Mucosa of descending colon (tissue), 3 donors: ENCODE measurements around the gene SPTLC2. TPM values are rescaled to one million over a fixed set of nuclear protein-coding genes. Genes with fewer than 3 reads are reported as not detected.

Source experiments
- ATAC-seq: fragments of 200-7000 bp; cut with Tn5 transposase; one replicate; pipeline ENCODE4 v1.9.1; 2020; ENCODE audit warnings: mild to moderate bottlenecking, moderate library complexity
- DNase-seq, 3 donors: peaks; one replicate each; pipeline ENCODE4 v3.0.0-alpha.2; 2020
- H3K36me3 ChIP-seq: fragments of 200-600 bp; one replicate; pipeline ENCODE4 v1.8.0; 2021; ENCODE audit warnings: low read depth, mild to moderate bottlenecking
- H3K4me1 ChIP-seq: fragments of 200-600 bp; one replicate; pipeline ENCODE4 v1.8.0; 2021; ENCODE audit warnings: low read depth, mild to moderate bottlenecking
- H3K4me3 ChIP-seq: fragments of 200-600 bp; one replicate; pipeline ENCODE4 v1.8.0; 2021; ENCODE audit warnings: mild to moderate bottlenecking
- H3K9me3 ChIP-seq: fragments of 200-600 bp; one replicate; pipeline ENCODE4 v1.8.0; 2021; ENCODE audit warnings: mild to moderate bottlenecking
- intact Hi-C, 2 donors: fragments of 100-400 bp; cut with DNase I in 1 of 2; cut with micrococcal nuclease in 1 of 2; formaldehyde crosslinking; loops; one replicate each; pipeline versions ENCODE4 v1.11.0 to v1.11.1; 2022; cut with DNase I, micrococcal nuclease
- total RNA-seq, 3 donors: library from RNA; stranded (reverse); fragmentation: NEBNext Ultra II Directional in 2 of 3; extraction: Animal tissue kit (Norgen Biotek cat#: 25700) in 2 of 3; gene quantifications; one replicate each; pipeline versions ENCODE4 v1.2.1 to v1.2.4, GENCODE V29; 2021 to 2023
- TF ChIP-seq, protein P1 (sequence below): fragments of 200-600 bp; IDR thresholded peaks from one replicate; pipeline ENCODE4 v1.8.0; 2022; ENCODE audit warnings: antibody characterized with exemption, mild to moderate bottlenecking
- donor health status: DM: no; HTN: no; CAD: no; lungs with moderate emphysema.
- donor health status: DM: no; HTN: no; CAD: no.
- donor health status: DM: no; HTN: yes; CAD: no.

SPTLC2 gene
- total RNA-seq, 3 donors from 2014 or later: 43.2 to 67.1 (median 58.6) TPM

DNA sequence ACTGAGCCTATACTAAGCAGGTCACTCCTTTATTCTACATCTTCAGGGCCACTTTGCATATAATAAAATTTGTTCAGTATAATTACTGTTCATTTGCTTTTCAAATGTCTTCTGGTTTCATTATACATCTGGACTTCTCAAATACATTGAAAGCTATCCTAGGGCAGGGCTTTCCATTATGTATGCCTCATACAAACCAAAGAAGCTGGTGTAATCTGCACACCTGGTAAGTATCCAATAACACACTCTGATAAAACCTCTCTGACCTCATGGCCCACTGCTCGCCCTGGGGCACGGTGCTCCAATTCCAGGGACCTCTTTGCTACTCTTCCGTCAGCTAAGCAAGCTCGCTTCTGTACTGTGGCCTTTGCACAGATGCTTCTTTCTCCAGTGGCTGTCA lies 95.9 kb downstream of the SPTLC2 start:
- no peak overlapping the region for H3K4me3 ChIP-seq
- intact Hi-C loops: no loop called here
- H3K36me3 ChIP-seq: no peaks in the 10 kb centered on the region
- no peaks in the 10 kb centered on the region for H3K4me1 ChIP-seq
- TF ChIP-seq, protein P1, sequence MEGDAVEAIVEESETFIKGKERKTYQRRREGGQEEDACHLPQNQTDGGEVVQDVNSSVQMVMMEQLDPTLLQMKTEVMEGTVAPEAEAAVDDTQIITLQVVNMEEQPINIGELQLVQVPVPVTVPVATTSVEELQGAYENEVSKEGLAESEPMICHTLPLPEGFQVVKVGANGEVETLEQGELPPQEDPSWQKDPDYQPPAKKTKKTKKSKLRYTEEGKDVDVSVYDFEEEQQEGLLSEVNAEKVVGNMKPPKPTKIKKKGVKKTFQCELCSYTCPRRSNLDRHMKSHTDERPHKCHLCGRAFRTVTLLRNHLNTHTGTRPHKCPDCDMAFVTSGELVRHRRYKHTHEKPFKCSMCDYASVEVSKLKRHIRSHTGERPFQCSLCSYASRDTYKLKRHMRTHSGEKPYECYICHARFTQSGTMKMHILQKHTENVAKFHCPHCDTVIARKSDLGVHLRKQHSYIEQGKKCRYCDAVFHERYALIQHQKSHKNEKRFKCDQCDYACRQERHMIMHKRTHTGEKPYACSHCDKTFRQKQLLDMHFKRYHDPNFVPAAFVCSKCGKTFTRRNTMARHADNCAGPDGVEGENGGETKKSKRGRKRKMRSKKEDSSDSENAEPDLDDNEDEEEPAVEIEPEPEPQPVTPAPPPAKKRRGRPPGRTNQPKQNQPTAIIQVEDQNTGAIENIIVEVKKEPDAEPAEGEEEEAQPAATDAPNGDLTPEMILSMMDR: no peak
- H3K9me3 ChIP-seq: no peaks in the 10 kb centered on the region
- DNase-seq (no peak), ATAC-seq (no peak)

DNA sequence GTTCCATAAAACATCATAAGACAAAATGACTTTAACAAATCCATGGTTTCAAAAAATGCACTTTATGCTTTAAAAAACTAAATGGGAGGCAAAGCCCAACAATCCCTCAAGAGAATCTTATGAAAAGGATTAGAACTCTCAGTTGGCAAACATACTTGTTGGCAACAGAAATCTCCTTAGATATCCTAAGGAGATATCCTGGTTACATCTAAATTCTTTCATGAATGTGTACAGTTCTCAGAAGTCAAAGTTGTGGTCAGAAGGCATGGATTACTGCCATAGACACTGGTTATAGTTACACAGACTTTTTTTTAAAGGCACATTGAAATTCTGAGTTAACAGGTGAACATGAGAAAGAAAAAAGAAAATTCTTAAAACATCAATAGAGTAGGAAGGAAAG lies 100.3 kb downstream of the SPTLC2 start:
- Histone ChIP-seq H3K9me3 (no peaks in the 10 kb centered on the region), H3K4me1 (no peaks in the 10 kb centered on the region), H3K36me3 (no peaks in the 10 kb centered on the region), H3K4me3 (no peak overlapping the region)
- no peak for ATAC-seq
- TF ChIP-seq, protein P1: no peak
- intact Hi-C loops: no loop called here
- DNase-seq: no peak

DNA sequence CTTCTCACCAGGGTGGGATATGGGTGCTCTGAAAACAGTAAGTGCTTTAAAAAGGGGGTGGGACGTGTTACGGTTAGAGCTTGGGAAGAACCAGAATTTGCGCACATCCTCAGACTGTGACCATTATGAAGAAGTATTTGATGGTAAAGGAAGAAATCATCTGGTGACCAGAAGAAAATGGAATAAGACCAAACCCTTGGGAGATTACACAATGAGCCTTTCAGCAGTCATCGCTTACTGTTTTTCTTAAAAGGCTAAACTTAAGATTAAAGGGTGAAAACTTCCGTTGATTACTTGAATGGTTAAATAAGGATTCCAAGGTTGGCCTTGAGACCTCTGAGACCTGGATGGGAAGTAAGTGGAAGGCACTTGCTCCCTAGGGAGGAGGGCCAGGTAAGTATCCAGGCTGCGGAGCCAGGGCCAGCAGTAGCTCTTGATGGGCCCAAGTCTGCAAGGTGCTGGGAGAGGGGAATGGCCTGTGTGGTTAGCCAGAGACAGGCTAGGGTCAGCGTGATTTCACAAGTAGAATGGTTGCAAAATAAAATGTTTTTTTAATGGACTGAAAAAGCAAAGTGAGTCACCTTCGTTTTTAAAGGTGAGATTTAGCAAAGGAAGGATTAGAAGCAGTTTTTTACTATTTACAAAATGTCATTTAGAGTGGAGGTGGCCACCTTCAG lies 104.8 kb downstream of the SPTLC2 start:
- DNase-seq (no peak), ATAC-seq (no peak)
- Histone ChIP-seq H3K4me3 (no peak overlapping the region), H3K9me3 (no peaks in the 10 kb centered on the region), H3K4me1 (no peaks in the 10 kb centered on the region), H3K36me3 (no peaks in the 10 kb centered on the region)
- intact Hi-C loops: no loop called here
- TF ChIP-seq, protein P1: no peak

DNA sequence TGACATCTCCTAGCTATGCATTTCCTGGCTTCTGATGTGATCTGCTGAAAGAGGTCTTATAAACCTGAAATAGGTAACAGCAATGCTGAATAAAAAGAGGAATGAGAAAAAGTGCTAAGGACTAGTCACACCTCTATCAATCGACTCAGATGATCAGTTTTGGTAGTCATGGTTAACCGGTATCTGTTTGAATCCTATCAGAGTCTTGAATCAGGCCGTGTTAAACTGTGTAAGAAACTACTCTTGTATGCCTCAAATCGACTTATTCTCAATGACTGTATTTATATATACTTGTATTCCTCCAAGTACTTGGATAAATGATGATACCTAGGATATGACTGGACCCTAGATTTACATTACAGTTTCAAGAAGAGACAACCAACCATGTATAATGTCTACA lies 107.1 kb downstream of the SPTLC2 start:
- H3K36me3 ChIP-seq: no peaks in the 10 kb centered on the region

DNA sequence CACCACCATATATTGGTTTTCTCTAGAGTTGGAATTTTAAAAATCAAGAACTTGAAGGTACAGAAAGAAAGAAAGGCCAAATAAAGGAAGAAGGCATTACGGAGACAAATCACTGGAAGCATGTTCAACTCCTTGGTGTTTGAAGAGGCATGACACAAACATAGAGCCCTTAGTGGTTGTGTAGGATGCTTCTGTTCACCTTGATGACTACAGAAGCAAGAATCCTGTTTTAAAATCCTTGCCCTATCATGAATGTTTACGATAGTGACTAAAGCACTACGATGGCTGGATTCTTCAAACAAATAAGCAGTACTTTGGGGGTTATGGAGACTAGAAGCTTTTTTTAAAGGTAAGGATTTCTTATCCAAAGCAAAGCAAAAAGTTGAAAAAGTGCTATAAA lies 107.6 kb downstream of the SPTLC2 start:
- Histone ChIP-seq H3K9me3 (no peaks in the 10 kb centered on the region), H3K4me1 (no peaks in the 10 kb centered on the region), H3K4me3 (no peak overlapping the region), H3K36me3 (no peaks in the 10 kb centered on the region)
- intact Hi-C loops: no loop called here
- no peak for ATAC-seq
- DNase-seq: no peak
- TF ChIP-seq, protein P1: no peak

More for the DNA sequence above, 107.1 kb downstream of the SPTLC2 start:
- TF ChIP-seq, protein P1: no peak
- DNase-seq (no peak), ATAC-seq (no peak)
- Histone ChIP-seq H3K9me3 (no peaks in the 10 kb centered on the region), H3K4me1 (no peaks in the 10 kb centered on the region), H3K4me3 (no peak overlapping the region)
- intact Hi-C loops: no loop called here

DNA sequence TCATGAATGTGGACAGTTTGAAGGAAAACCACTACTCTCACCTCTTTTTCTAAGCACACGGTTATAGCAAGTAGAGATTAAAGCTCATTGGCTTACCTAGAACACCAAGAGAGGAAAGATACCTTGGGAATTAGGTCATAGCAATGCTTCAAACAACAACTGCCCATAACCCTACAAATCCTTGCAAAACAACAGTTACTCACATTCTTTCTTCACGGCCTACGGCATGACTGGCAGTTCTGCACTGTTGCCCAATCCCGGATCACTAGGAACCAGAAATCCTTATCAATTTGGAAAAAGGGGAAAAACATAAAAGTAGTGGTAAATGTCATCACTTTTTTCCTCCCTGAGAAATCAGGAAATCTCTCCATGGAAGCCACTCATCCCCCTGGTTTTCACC lies 108.2 kb downstream of the SPTLC2 start:
- ATAC-seq: no peak
- intact Hi-C loops: no loop called here

More for the DNA sequence above, 108.2 kb downstream of the SPTLC2 start:
- no peak for DNase-seq
- TF ChIP-seq, protein P1: no peak
- Histone ChIP-seq H3K9me3 (peaks cover 3% of the 10 kb centered on the region), H3K36me3 (no peaks in the 10 kb centered on the region), H3K4me3 (no peak overlapping the region), H3K4me1 (no peaks in the 10 kb centered on the region)
